Osteocyte (in vitro differentiated cells): ENCODE data around the gene MROH2A. TPM values are rescaled to one million over a fixed set of nuclear protein-coding genes. Genes with fewer than 3 reads are reported as not detected.

ENCODE experiments used
- DNase-seq: peaks from one replicate; pipeline ENCODE4 v3.0.0; 2021; ENCODE audit warnings: mixed read lengths; ENCODE audit not compliant: unreplicated experiment; ENCODE audit errors: extremely low spot score
- H3K27ac Mint-ChIP-seq: one replicate; pipeline ENCODE4 v1.8.0; 2021; ENCODE audit warnings: mild to moderate bottlenecking, mixed read lengths; ENCODE audit not compliant: unreplicated experiment
- H3K27me3 Mint-ChIP-seq: one replicate; pipeline ENCODE4 v1.8.0; 2021; ENCODE audit warnings: mixed read lengths; ENCODE audit not compliant: unreplicated experiment
- H3K36me3 Mint-ChIP-seq: one replicate; pipeline ENCODE4 v1.8.0; 2021; ENCODE audit warnings: mixed read lengths; ENCODE audit not compliant: unreplicated experiment
- H3K4me1 Mint-ChIP-seq: one replicate; pipeline ENCODE4 v1.8.0; 2021; ENCODE audit warnings: mixed read lengths; ENCODE audit not compliant: unreplicated experiment
- H3K4me3 Mint-ChIP-seq: one replicate; pipeline ENCODE4 v1.8.0; 2021; ENCODE audit warnings: mild to moderate bottlenecking, moderate library complexity, mixed read lengths; ENCODE audit not compliant: unreplicated experiment
- H3K9me3 Mint-ChIP-seq: one replicate; pipeline ENCODE4 v1.8.0; 2021; ENCODE audit warnings: mixed read lengths; ENCODE audit not compliant: unreplicated experiment
- total RNA-seq: library from RNA; stranded (reverse); gene quantifications from 2 replicates; pipeline ENCODE4 v1.2.1, GENCODE V29; 2021
- TF ChIP-seq, protein P1 (sequence below): fragments of 200-600 bp; sonication (generic); IDR thresholded peaks from 2 replicates; pipeline ENCODE4 v1.5.0; 2021; ENCODE audit warnings: antibody characterized with exemption, mild to moderate bottlenecking, moderate library complexity

The MROH2A gene
- total RNA-seq, 1 donor from 2014 or later: not detected

- H3K27me3 Mint-ChIP-seq: peaks cover 12% of the 10 kb centered on the region
- H3K4me3 Mint-ChIP-seq: no peak overlapping the region
- H3K27ac Mint-ChIP-seq: no peak overlapping the region
- peak; percentile 66 for DNase-seq
- H3K4me1 Mint-ChIP-seq: no peaks in the 10 kb centered on the region
- peaks cover 3% of the 10 kb centered on the region for H3K9me3 Mint-ChIP-seq
- H3K36me3 Mint-ChIP-seq: no peaks in the 10 kb centered on the region
- TF ChIP-seq, protein P1, sequence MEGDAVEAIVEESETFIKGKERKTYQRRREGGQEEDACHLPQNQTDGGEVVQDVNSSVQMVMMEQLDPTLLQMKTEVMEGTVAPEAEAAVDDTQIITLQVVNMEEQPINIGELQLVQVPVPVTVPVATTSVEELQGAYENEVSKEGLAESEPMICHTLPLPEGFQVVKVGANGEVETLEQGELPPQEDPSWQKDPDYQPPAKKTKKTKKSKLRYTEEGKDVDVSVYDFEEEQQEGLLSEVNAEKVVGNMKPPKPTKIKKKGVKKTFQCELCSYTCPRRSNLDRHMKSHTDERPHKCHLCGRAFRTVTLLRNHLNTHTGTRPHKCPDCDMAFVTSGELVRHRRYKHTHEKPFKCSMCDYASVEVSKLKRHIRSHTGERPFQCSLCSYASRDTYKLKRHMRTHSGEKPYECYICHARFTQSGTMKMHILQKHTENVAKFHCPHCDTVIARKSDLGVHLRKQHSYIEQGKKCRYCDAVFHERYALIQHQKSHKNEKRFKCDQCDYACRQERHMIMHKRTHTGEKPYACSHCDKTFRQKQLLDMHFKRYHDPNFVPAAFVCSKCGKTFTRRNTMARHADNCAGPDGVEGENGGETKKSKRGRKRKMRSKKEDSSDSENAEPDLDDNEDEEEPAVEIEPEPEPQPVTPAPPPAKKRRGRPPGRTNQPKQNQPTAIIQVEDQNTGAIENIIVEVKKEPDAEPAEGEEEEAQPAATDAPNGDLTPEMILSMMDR: no peak
These were observed 20.4 kb downstream of the MROH2A start for GRCh38 chr2:233798335-233799086.

GRCh38 chr2:233799087-233799665 lies 21.0 kb downstream of the MROH2A start:
- no peak overlapping the region for H3K27ac Mint-ChIP-seq
- peaks cover 3% of the 10 kb centered on the region for H3K9me3 Mint-ChIP-seq
- TF ChIP-seq, protein P1: no peak
- no peaks in the 10 kb centered on the region for H3K36me3 Mint-ChIP-seq
- no peaks in the 10 kb centered on the region for H3K4me1 Mint-ChIP-seq
- peaks cover 18% of the 10 kb centered on the region for H3K27me3 Mint-ChIP-seq
- H3K4me3 Mint-ChIP-seq: no peak overlapping the region
- DNase-seq: peak; percentile 71

DNA sequence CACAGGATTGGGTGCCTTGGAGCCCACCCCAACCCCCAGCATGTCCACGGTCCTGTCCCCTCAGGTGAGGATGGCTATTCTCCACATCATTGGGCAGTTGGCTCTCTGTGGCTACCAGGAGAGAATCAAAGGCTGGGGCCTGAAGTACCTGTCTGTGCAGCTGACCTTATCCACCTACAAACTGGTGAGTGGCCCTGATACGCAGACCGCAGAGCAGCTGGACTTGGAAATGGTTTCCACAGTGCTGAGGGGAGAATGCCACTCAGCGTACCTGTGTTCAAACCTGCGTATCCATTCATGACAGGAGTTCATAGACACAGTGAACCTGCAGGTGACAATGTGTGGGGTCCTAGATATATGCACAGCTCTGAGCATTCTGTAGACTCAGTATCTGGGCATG lies 21.6 kb downstream of the MROH2A start:
- no peak overlapping the region for H3K27ac Mint-ChIP-seq
- DNase-seq: no peak
- no peaks in the 10 kb centered on the region for H3K4me1 Mint-ChIP-seq
- H3K27me3 Mint-ChIP-seq: peaks cover 22% of the 10 kb centered on the region
- H3K4me3 Mint-ChIP-seq: no peak overlapping the region
- no peaks in the 10 kb centered on the region for H3K36me3 Mint-ChIP-seq
- peaks cover 3% of the 10 kb centered on the region for H3K9me3 Mint-ChIP-seq
- TF ChIP-seq, protein P1: no peak

- no peak for DNase-seq
- H3K4me1 Mint-ChIP-seq: no peaks in the 10 kb centered on the region
- peaks cover 3% of the 10 kb centered on the region for H3K9me3 Mint-ChIP-seq
- TF ChIP-seq, protein P1: no peak
- no peak overlapping the region for H3K4me3 Mint-ChIP-seq
- H3K27me3 Mint-ChIP-seq: peaks cover 27% of the 10 kb centered on the region
- no peak overlapping the region for H3K27ac Mint-ChIP-seq
- no peaks in the 10 kb centered on the region for H3K36me3 Mint-ChIP-seq
These were observed 22.1 kb downstream of the MROH2A start for GRCh38 chr2:233800208-233800607.

DNA sequence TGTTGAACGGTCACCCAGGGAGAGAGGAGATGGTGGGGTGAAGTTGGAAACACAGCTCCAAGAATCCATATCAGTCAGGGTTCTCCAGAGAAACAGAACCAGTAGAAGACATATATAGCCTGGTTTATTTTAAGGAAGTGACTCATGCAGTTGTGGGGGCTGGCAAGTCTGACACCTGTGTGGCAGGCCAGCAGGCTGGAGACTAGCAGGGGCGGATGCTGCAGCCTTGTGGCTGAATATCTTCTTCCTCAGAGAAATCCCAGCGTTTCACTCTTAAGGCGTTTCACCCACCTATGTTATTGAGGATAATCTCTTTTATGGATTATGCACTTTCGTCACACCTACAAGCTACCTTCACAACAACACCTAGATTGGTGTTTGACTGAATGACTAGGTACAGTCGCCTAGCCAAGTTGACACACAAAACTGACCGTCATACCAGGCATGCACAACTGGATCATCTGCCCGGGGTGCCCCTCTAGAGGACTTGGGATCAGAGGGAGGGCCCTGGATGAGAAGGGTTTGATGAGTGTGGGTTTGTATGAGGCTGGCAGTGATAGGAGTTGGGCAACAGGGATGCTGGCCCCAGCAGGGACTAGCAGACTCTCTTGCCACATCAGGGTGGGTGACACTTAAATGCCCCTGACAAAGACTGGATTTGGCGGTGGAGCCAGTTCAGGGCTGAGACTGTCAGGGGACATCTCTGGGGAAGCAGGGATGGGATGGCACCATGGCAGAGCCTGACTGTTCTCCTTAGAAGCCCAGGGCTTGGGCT lies 23.4 kb downstream of the MROH2A start:
- H3K27ac Mint-ChIP-seq: no peak overlapping the region
- DNase-seq: no peak

More for the DNA sequence above, 23.4 kb downstream of the MROH2A start:
- Mint-ChIP-seq H3K9me3 (peaks cover 3% of the 10 kb centered on the region), H3K4me1 (no peaks in the 10 kb centered on the region), H3K27me3 (peaks cover 39% of the 10 kb centered on the region), H3K4me3 (no peak overlapping the region), H3K36me3 (no peaks in the 10 kb centered on the region)
- TF ChIP-seq, protein P1: no peak
